Nephron progenitor cell (in vitro differentiated cells): ENCODE results near the gene HDHD5.

ENCODE experiments used
- DNase-seq: peaks from one replicate; pipeline ENCODE4 v3.0.0; 2021
- H3K27ac Mint-ChIP-seq: 2 replicates; pipeline ENCODE4 v1.8.0; 2021; ENCODE audit warnings: mild to moderate bottlenecking, moderate library complexity, mixed read lengths
- H3K27me3 Mint-ChIP-seq: 2 replicates; pipeline ENCODE4 v1.8.0; 2021; ENCODE audit warnings: mild to moderate bottlenecking, low read depth, mixed read lengths; ENCODE audit not compliant: poor library complexity
- H3K36me3 Mint-ChIP-seq: 2 replicates; pipeline ENCODE4 v1.8.0; 2021; ENCODE audit warnings: low read depth, mixed read lengths
- H3K4me1 Mint-ChIP-seq: 2 replicates; pipeline ENCODE4 v1.8.0; 2021; ENCODE audit warnings: mixed read lengths
- H3K4me3 Mint-ChIP-seq: 2 replicates; pipeline ENCODE4 v1.8.0; 2021; ENCODE audit warnings: mild to moderate bottlenecking, moderate library complexity, mixed read lengths
- H3K9me3 Mint-ChIP-seq: 2 replicates; pipeline ENCODE4 v1.8.0; 2021; ENCODE audit warnings: mild to moderate bottlenecking, moderate library complexity, mixed read lengths
- TF ChIP-seq, protein P1 (sequence below): fragments of 200-600 bp; sonication (generic); IDR thresholded peaks from 2 replicates; pipeline ENCODE4 v1.5.0; 2021; ENCODE audit warnings: antibody characterized with exemption

HDHD5 gene

DNA sequence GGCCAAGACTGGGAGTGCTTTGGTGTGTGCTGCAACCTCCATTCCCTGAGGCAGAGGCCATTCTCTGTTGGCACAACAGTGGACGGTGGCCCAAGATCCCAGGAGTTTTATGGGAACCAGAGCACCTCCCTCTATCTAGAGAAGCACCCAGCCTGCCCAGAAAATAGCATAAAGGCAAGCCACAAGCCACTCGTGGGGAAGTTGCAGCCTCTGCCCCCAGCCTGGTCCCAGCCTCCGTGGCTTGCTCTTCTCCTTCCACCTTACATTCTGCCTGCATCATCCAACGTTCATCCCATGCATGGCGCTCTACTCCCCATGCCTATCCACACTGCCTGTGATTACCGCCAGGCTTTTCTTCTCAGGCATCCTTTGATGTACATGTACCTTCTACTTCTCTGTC lies 58.5 kb downstream of the HDHD5 start:
- no peaks in the 10 kb centered on the region for H3K36me3 Mint-ChIP-seq
- no peak for DNase-seq
- no peaks in the 10 kb centered on the region for H3K4me1 Mint-ChIP-seq
- peaks cover 2% of the 10 kb centered on the region for H3K27me3 Mint-ChIP-seq
- peak overlapping the region; percentile 15 for H3K27ac Mint-ChIP-seq
- no peaks in the 10 kb centered on the region for H3K9me3 Mint-ChIP-seq
- TF ChIP-seq, protein P1, sequence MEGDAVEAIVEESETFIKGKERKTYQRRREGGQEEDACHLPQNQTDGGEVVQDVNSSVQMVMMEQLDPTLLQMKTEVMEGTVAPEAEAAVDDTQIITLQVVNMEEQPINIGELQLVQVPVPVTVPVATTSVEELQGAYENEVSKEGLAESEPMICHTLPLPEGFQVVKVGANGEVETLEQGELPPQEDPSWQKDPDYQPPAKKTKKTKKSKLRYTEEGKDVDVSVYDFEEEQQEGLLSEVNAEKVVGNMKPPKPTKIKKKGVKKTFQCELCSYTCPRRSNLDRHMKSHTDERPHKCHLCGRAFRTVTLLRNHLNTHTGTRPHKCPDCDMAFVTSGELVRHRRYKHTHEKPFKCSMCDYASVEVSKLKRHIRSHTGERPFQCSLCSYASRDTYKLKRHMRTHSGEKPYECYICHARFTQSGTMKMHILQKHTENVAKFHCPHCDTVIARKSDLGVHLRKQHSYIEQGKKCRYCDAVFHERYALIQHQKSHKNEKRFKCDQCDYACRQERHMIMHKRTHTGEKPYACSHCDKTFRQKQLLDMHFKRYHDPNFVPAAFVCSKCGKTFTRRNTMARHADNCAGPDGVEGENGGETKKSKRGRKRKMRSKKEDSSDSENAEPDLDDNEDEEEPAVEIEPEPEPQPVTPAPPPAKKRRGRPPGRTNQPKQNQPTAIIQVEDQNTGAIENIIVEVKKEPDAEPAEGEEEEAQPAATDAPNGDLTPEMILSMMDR = no peak
- no peak overlapping the region for H3K4me3 Mint-ChIP-seq

DNA sequence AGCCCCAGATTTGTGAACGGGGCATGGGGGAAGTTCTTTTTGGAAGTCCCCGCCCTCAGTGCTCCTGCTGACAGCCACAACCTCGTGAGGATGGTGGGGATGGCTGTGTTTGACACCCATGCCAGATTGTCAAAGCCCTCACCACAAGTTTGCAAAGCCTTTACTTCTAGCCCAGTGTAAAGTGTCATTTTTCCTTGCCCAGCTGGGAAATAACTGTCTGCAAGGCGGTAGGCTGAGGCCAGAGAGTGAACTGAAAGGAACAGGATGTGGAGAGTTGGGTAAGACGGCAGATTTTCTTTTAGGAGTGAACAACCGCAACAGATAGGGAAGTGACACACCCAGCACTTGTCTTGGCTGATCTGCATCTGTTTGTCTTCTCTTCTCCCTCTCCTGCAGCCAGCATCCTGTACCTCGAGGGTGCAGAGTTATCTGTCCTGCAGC lies 60.7 kb downstream of the HDHD5 start:
- H3K27ac Mint-ChIP-seq = no peak overlapping the region

DNA sequence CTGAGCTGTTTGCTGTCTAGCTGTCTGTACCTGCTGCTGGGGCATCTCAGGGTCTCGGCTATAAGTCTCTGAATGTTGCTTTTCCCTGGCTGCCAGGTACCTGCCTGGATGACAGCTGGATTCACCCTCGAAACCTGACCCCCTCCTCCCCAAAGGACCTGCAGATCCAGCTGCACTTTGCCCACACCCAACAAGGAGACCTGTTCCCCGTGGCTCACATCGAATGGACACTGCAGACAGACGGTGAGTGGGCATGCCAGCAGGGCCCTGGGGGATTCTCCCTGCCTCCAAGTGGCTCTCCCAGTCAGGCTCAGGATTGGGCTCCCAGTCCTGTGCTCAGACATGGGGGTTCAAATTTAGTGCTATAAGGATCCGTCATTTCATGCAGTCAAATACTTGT lies 61.4 kb downstream of the HDHD5 start:
- H3K27ac Mint-ChIP-seq = no peak overlapping the region
- no peaks in the 10 kb centered on the region for H3K27me3 Mint-ChIP-seq
- no peaks in the 10 kb centered on the region for H3K4me1 Mint-ChIP-seq
- no peaks in the 10 kb centered on the region for H3K36me3 Mint-ChIP-seq
- H3K4me3 Mint-ChIP-seq = no peak overlapping the region
- H3K9me3 Mint-ChIP-seq = no peaks in the 10 kb centered on the region
- TF ChIP-seq, protein P1 = no peak
- no peak for DNase-seq

More for the DNA sequence above, 60.7 kb downstream of the HDHD5 start:
- Mint-ChIP-seq H3K4me1 (no peaks in the 10 kb centered on the region), H3K9me3 (no peaks in the 10 kb centered on the region), H3K27me3 (no peaks in the 10 kb centered on the region), H3K36me3 (no peaks in the 10 kb centered on the region), H3K4me3 (no peak overlapping the region)
- DNase-seq = no peak
- TF ChIP-seq, protein P1 = no peak

DNA sequence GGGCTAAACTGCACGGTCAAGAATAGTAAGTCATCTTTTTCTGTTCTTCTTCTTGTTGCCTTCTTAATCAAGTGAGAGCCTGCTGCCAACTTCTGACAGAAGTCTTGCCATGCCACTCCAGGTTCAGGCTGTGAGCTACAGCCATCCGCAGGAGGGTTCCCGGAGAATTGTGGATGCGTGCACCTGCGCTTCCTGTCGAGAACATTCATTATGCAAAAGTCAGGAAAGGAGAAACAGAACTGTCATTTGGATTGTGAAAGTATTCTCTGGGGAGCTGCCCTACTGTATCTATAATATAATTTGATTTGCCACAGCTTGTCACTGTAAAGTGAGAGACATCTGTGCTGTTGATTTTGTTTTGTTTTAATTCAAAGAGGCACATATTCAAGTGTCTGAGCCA lies 62.0 kb downstream of the HDHD5 start:
- Mint-ChIP-seq H3K4me3 (no peak overlapping the region), H3K27ac (no peak overlapping the region), H3K9me3 (no peaks in the 10 kb centered on the region), H3K27me3 (no peaks in the 10 kb centered on the region), H3K4me1 (no peaks in the 10 kb centered on the region), H3K36me3 (no peaks in the 10 kb centered on the region)
- TF ChIP-seq, protein P1 = no peak
- DNase-seq = no peak

DNA sequence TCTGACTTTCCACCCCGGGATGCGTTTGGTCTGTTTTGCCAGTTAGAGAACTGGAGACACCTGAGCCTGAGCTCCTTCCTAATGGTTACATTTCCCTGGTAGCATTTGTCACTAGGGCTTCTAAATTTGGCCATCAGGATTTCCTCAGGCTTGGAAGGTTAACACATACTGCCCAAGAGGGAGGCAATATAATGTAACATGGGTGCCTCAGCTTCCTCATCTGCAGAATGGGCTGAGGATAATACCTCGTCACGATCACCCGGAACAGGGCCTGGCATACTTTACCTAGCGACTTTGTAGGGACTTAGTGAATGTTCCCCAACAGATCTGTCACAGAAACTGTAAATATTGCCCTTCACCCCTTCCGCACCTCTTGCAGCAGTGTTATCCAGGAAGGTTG lies 63.0 kb downstream of the HDHD5 start:
- H3K36me3 Mint-ChIP-seq = no peaks in the 10 kb centered on the region
- H3K4me1 Mint-ChIP-seq = no peaks in the 10 kb centered on the region
- no peak for DNase-seq
- TF ChIP-seq, protein P1 = no peak
- no peaks in the 10 kb centered on the region for H3K27me3 Mint-ChIP-seq
- H3K9me3 Mint-ChIP-seq = no peaks in the 10 kb centered on the region
- no peak overlapping the region for H3K27ac Mint-ChIP-seq
- no peak overlapping the region for H3K4me3 Mint-ChIP-seq

DNA sequence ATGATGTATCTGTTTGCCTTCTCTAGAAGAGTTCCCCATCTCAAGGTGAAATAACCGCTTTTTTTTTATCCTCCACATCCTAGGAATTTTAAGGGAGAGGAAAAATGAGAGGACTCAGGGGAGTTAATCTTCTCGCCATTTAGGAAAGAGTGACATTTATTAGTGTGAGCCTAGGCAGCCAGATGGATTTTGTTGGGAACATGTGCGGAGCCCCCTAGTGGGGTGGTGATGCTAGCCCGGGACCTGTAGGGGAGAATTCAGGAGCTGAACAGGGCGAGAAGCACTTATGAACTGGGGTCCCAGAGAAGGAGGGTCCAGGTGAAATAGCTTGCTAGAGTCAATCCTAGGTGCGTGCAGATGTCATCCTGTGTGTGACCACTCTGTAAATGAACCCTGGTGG lies 63.5 kb downstream of the HDHD5 start:
- Mint-ChIP-seq H3K4me1 (no peaks in the 10 kb centered on the region), H3K27me3 (no peaks in the 10 kb centered on the region), H3K36me3 (no peaks in the 10 kb centered on the region), H3K27ac (no peak overlapping the region), H3K9me3 (no peaks in the 10 kb centered on the region), H3K4me3 (no peak overlapping the region)
- peak; percentile 32 for DNase-seq
- TF ChIP-seq, protein P1 = peak; percentile 41
